ENCODE results near the gene PARVA.
A peak's percentile ranks its signal among the peaks of the same experiment; 100 is the strongest.

PARVA gene

GRCh38 chr11:12464303-12464702, 86.9 kb downstream of the PARVA start:
- DNase-seq (ENCODE audit: low read depth): no peak
- no peak for TF ChIP-seq CTCF (IDR thresholded peaks at IDR 0.05; ENCODE audit: low read length, missing control alignments)
- H3K4me3 ChIP-seq (replicated peaks; ENCODE audit: low read depth, low read length): no peak overlapping the region

GRCh38 chr11:12465332-12465731, 88.0 kb downstream of the PARVA start:
- no peak overlapping the region for H3K4me3 ChIP-seq (replicated peaks; ENCODE audit: low read depth, low read length)
- no peak for DNase-seq (ENCODE audit: low read depth)
- no peak for TF ChIP-seq CTCF (IDR thresholded peaks at IDR 0.05; ENCODE audit: low read length, missing control alignments)

GRCh38 chr11:12467610-12468009, 90.2 kb downstream of the PARVA start:
- no peak for DNase-seq (ENCODE audit: low read depth)
- H3K4me3 ChIP-seq (replicated peaks; ENCODE audit: low read depth, low read length): no peak overlapping the region
- no peak for TF ChIP-seq CTCF (IDR thresholded peaks at IDR 0.05; ENCODE audit: low read length, missing control alignments)

GRCh38 chr11:12469451-12469850, 92.1 kb downstream of the PARVA start:
- peak; percentile 55 for DNase-seq (ENCODE audit: low read depth)
- TF ChIP-seq CTCF (IDR thresholded peaks at IDR 0.05; ENCODE audit: low read length, missing control alignments): no peak
- no peak overlapping the region for H3K4me3 ChIP-seq (replicated peaks; ENCODE audit: low read depth, low read length)

GRCh38 chr11:12470236-12470635, 92.9 kb downstream of the PARVA start:
- TF ChIP-seq CTCF (IDR thresholded peaks at IDR 0.05; ENCODE audit: low read length, missing control alignments): no peak
- no peak overlapping the region for H3K4me3 ChIP-seq (replicated peaks; ENCODE audit: low read depth, low read length)
- DNase-seq (ENCODE audit: low read depth): no peak

GRCh38 chr11:12472401-12473005, 95.1 kb downstream of the PARVA start:
- no peak overlapping the region for H3K4me3 ChIP-seq (replicated peaks; ENCODE audit: low read depth, low read length)
- TF ChIP-seq CTCF (IDR thresholded peaks at IDR 0.05; ENCODE audit: low read length, missing control alignments): no peak
- no peak for DNase-seq (ENCODE audit: low read depth)

- no peak overlapping the region for H3K4me3 ChIP-seq (replicated peaks; ENCODE audit: low read depth, low read length)
- TF ChIP-seq CTCF (IDR thresholded peaks at IDR 0.05; ENCODE audit: low read length, missing control alignments): no peak
- no peak for DNase-seq (ENCODE audit: low read depth)
These were observed 96.0 kb downstream of the PARVA start for GRCh38 chr11:12473381-12473780.

Measured in fibroblast of pulmonary artery (primary cell).